Endothelial cell of umbilical vein (primary cell): Measurements from ENCODE around the gene ACOT13. TPM values are rescaled to one million over a fixed set of nuclear protein-coding genes. Genes with fewer than 3 reads are reported as not detected.

Experiments used
- BruUV-seq: library from RNA; stranded (reverse); fragments of 400-500 nt; replicated peaks from 2 replicates; lab custom pipeline; 2021; lab: Mats Ljungman, UMichigan
- CTCF ChIA-PET: fragments of 300-600, 350-600 bp; sonication (Branson Sonifier 250); formaldehyde crosslinking; loops from one replicate; lab custom pipeline; 2021; ENCODE audit warnings: antibody characterized with exemption, inconsistent platforms; lab: Charles Lee
- POLR2A ChIA-PET: fragments of 300-600, 350-600 bp; sonication (Branson Sonifier 250); formaldehyde crosslinking; loops from one replicate; lab custom pipeline; 2021; ENCODE audit warnings: antibody characterized with exemption, inconsistent platforms; lab: Charles Lee
- DNase-seq: peaks from one replicate; pipeline ENCODE4 v3.0.0-alpha.2; 2011; ENCODE audit warnings: low read depth, low spot score
- FAIRE-seq: peaks from 2 replicates; lab custom pipeline; 2011; peaks lifted over from hg19 to GRCh38; lab: Jason Lieb, UNC
- H2AFZ ChIP-seq: 2 replicates; pipeline ENCODE4 v1.6.0; 2012; ENCODE audit warnings: low read depth, low read length, control low read depth, inconsistent platforms
- H3K27ac ChIP-seq: 2 replicates; pipeline ENCODE4 v1.5.1; 2011; ENCODE audit warnings: low read depth, mild to moderate bottlenecking, control low read depth, low read length, moderate library complexity; ENCODE audit not compliant: insufficient read depth
- H3K27me3 ChIP-seq, 2 experiments: 2 replicates each; pipeline versions ENCODE4 v1.6.0 to v1.6.1; 2011; ENCODE audit warnings: low read length in 2 of 2, mixed read lengths in 1 of 2; ENCODE audit not compliant: control insufficient read depth in 2 of 2, insufficient read depth in 2 of 2
- H3K36me3 ChIP-seq, 2 experiments: 2 replicates in 1 of 2; 3 replicates in 1 of 2; pipeline ENCODE4 v1.5.1; 2011; ENCODE audit warnings: low read length in 2 of 2, mild to moderate bottlenecking in 1 of 2, moderate library complexity in 1 of 2; ENCODE audit not compliant: control insufficient read depth in 2 of 2, insufficient read depth in 2 of 2; ENCODE audit errors: extremely low read depth in 1 of 2
- H3K4me1 ChIP-seq: 3 replicates; pipeline ENCODE4 v1.5.1; 2011; ENCODE audit warnings: mild to moderate bottlenecking, low read length; ENCODE audit not compliant: control insufficient read depth, insufficient read depth; ENCODE audit errors: extremely low read depth
- H3K4me2 ChIP-seq: 2 replicates; pipeline ENCODE4 v1.6.1; 2011; ENCODE audit warnings: low read length, control low read depth, mixed read lengths; ENCODE audit not compliant: insufficient read depth
- H3K4me3 ChIP-seq, 3 experiments: fragments of 200-600 bp in 1 of 3; sonication (generic), shearing (Covaris generic) in 1 of 3; replicated peaks in 1 of 3; 2 replicates each; pipeline ENCODE4 v1.5.1; 2011 to 2016; ENCODE audit warnings: control low read depth in 3 of 3, low read length in 3 of 3, mild to moderate bottlenecking in 2 of 3, inconsistent platforms in 1 of 3, low read depth in 1 of 3, moderate library complexity in 1 of 3; ENCODE audit not compliant: insufficient read depth in 1 of 3
- H3K79me2 ChIP-seq: 2 replicates; pipeline ENCODE4 v1.6.0; 2012; ENCODE audit warnings: low read length, inconsistent platforms; ENCODE audit not compliant: control insufficient read depth, insufficient read depth
- H3K9ac ChIP-seq: replicated peaks from 2 replicates; pipeline ENCODE3; 2011; ENCODE audit warnings: low read length, control low read depth; ENCODE audit not compliant: insufficient read depth; ENCODE audit errors: extremely low read depth
- H3K9me1 ChIP-seq: replicated peaks from 3 replicates; pipeline ENCODE4 v1.6.0; 2011; ENCODE audit warnings: mild to moderate bottlenecking, low read length; ENCODE audit not compliant: control insufficient read depth, insufficient read depth; ENCODE audit errors: extremely low read depth
- H3K9me3 ChIP-seq: replicated peaks from 2 replicates; pipeline ENCODE4 v1.5.1; 2012; ENCODE audit warnings: low read length, inconsistent platforms; ENCODE audit not compliant: control insufficient read depth, insufficient read depth
- H4K20me1 ChIP-seq: replicated peaks from 2 replicates; pipeline ENCODE3; 2011; ENCODE audit warnings: mild to moderate bottlenecking, low read length; ENCODE audit not compliant: control insufficient read depth, insufficient read depth; ENCODE audit errors: extremely low read depth
- EZH2 ChIP-seq: IDR thresholded peaks from 2 replicates; pipeline ENCODE4 v1.6.1; 2012; ENCODE audit warnings: borderline replicate concordance, low read depth, mild to moderate bottlenecking, moderate library complexity, low read length, inconsistent platforms; ENCODE audit not compliant: severe bottlenecking
- FOS ChIP-seq: IDR thresholded peaks from 2 replicates; pipeline ENCODE4 v1.6.1; 2011; ENCODE audit warnings: mild to moderate bottlenecking, low read length, moderate library complexity, borderline replicate concordance; ENCODE audit not compliant: insufficient read depth
- GATA2 ChIP-seq: IDR thresholded peaks from 2 replicates; pipeline ENCODE4 v1.7.0; 2011; ENCODE audit warnings: low read depth, mild to moderate bottlenecking, moderate library complexity, mixed read lengths, low read length; ENCODE audit not compliant: insufficient read length, insufficient read depth
- JUN ChIP-seq: IDR thresholded peaks from 2 replicates; pipeline ENCODE4 v1.6.1; 2011; ENCODE audit warnings: borderline replicate concordance, low read depth; ENCODE audit not compliant: insufficient read length, insufficient read depth
- MYC ChIP-seq: IDR thresholded peaks from one replicate; pipeline ENCODE4 v1.6.1; 2011; ENCODE audit warnings: mild to moderate bottlenecking, low read depth, low read length
- POLR2A ChIP-seq: IDR thresholded peaks from 2 replicates; pipeline ENCODE4 v1.6.1; 2012; ENCODE audit warnings: low read depth, mild to moderate bottlenecking, control low read depth, low read length
- POLR2AphosphoS5 ChIP-seq: IDR thresholded peaks from 2 replicates; pipeline ENCODE4 v1.6.1; 2012; ENCODE audit warnings: low read depth, mild to moderate bottlenecking, control low read depth, low read length, moderate library complexity; ENCODE audit not compliant: insufficient read depth
- dilution Hi-C: fragments of 300-500 bp; cut with MboI; formaldehyde crosslinking; loops from one replicate; pipeline ENCODE4 v1.15.0; 2019; ENCODE audit warnings: low sequenced_read_pairs; ENCODE audit not compliant: extremely low pct_ligation_motif_present
- intact Hi-C: fragments of 100-400 bp; cut with micrococcal nuclease; formaldehyde crosslinking; loops from one replicate; pipeline ENCODE4 v1.10.0; 2022
- polyA plus RNA-seq, 4 experiments: library from polyadenylated mRNA; depleted of rRNA in 3 of 4; stranded (reverse) in 3 of 4; unstranded in 1 of 4; fragments of >200 nt; gene quantifications; 2 replicates each; pipeline versions ENCODE4 v1.2.1 to v1.2.3, GENCODE V29; 2011 to 2012; ENCODE audit warnings: missing spikeins in 1 of 4
- total RNA-seq: library from RNA; stranded (reverse); gene quantifications from 2 replicates; pipeline ENCODE4 v1.2.3, GENCODE V29; 2021
- TF ChIP-seq, protein P1 (sequence below): IDR thresholded peaks from 2 replicates; pipeline ENCODE4 v1.6.1; 2011; ENCODE audit not compliant: insufficient read depth, insufficient read length
- TF ChIP-seq, protein P2 (sequence below), 2 donors: IDR thresholded peaks; 1 replicate in 1 of 2; 2 replicates in 1 of 2; pipeline ENCODE4 v1.5.1; 2011; ENCODE audit warnings: low read length in 2 of 2, mild to moderate bottlenecking in 2 of 2, moderate library complexity in 2 of 2, control low read depth in 1 of 2, inconsistent platforms in 1 of 2, low read depth in 1 of 2; ENCODE audit not compliant: insufficient read depth in 1 of 2; ENCODE audit errors: extremely low read depth in 1 of 2

The ACOT13 gene
- total and polyA plus RNA-seq, 2 donors (not counting 3 experiments of a cell fraction or from before 2014, with no cell fraction given) = 7.7 to 24.1 TPM

DNA sequence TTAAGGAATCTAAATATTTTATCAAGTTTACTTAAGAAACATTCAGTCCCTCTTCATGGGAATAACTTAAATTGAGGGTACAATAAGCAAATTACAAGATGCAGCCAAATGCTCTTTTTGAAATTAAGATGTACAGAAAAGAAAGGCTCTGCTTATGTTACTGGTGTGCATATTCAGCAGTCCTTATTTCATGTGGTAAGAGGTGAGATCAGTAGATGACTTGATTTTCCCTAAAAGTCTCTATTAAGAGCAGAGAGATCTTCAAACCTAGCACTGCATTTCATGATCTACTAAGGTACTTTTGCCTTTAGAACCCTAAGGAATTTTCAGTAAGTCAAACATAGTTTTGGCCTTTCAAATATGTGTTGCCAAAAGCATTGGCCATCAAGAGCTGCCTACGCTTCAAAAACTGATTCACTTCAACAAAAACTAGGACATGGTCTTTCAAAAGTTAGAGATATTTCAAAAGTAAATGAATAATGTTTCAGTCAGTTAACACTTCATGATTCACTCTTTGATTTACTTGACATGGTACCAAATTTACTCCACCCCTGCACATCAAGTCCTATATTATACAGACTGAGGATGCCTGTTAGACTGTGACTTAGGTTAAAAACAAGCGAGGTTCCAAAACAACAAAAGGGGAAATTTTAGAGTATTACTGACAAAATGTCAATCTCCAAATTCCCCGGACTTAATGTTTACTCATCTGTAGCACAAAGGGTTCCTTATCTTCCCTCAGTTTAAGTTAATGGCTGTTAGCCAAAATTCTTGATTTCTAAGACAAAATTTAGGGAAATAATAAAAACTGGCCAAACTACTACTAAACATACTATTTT is 32.9 kb downstream of the ACOT13 start:
- BruUV-seq = no TSS peak
- FAIRE-seq (no peak), DNase-seq (peak; percentile 51)
- no peaks in the 10 kb centered on the region for H3K9me1 ChIP-seq
- dilution Hi-C loops = no loop called here
- no peak overlapping the region for H2AFZ ChIP-seq
- no peaks in the 10 kb centered on the region for H3K9me3 ChIP-seq
- peaks cover 4% of the 10 kb centered on the region for H4K20me1 ChIP-seq
- peaks cover 4 to 10% of the 10 kb centered on the region in 2 experiments for H3K36me3 ChIP-seq
- TF ChIP-seq GATA2 = no peak
- no peak for TF ChIP-seq MYC
- TF ChIP-seq FOS = no peak
- no peak for TF ChIP-seq POLR2AphosphoS5
- TF ChIP-seq, protein P1, sequence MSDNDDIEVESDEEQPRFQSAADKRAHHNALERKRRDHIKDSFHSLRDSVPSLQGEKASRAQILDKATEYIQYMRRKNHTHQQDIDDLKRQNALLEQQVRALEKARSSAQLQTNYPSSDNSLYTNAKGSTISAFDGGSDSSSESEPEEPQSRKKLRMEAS = no peak
- no peak for TF ChIP-seq POLR2A
- TF ChIP-seq, protein P2, sequence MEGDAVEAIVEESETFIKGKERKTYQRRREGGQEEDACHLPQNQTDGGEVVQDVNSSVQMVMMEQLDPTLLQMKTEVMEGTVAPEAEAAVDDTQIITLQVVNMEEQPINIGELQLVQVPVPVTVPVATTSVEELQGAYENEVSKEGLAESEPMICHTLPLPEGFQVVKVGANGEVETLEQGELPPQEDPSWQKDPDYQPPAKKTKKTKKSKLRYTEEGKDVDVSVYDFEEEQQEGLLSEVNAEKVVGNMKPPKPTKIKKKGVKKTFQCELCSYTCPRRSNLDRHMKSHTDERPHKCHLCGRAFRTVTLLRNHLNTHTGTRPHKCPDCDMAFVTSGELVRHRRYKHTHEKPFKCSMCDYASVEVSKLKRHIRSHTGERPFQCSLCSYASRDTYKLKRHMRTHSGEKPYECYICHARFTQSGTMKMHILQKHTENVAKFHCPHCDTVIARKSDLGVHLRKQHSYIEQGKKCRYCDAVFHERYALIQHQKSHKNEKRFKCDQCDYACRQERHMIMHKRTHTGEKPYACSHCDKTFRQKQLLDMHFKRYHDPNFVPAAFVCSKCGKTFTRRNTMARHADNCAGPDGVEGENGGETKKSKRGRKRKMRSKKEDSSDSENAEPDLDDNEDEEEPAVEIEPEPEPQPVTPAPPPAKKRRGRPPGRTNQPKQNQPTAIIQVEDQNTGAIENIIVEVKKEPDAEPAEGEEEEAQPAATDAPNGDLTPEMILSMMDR (IDR thresholded peaks at IDR 0.05; ENCODE audit: extremely low read depth in 1 of 2, insufficient read depth in 1 of 2, low read depth in 1 of 2, low read length in 2 of 2) = no peak
- no peak for TF ChIP-seq EZH2
- TF ChIP-seq JUN = no peak
- ChIA-PET CTCF (interaction anchor here (0.6 to 8.8 kb wide), 3 partner anchors 116 to 228 kb away, joined by 3 to 124 read pairs (median 5); no protein-coding TSS in a partner anchor), POLR2A (interaction anchor here (0.6 kb wide), 2 partner anchors 44 to 581 kb away, joined by 4 to 5 read pairs; no protein-coding TSS in a partner anchor)
- H3K4me1 ChIP-seq = no peaks in the 10 kb centered on the region
- no peaks in the 10 kb centered on the region for H3K79me2 ChIP-seq
- no peak overlapping the region for H3K4me3 ChIP-seq
- no peak overlapping the region for H3K27ac ChIP-seq
- intact Hi-C loops = loop anchor here (5.0 to 10.0 kb wide), 3 partner anchors 32 to 415 kb away; partner anchors contain the start of genes ACOT13 and TDP2
- H3K4me2 ChIP-seq = no peak overlapping the region
- no peaks in the 10 kb centered on the region for H3K27me3 ChIP-seq
- H3K9ac ChIP-seq = no peak overlapping the region
